B cell (primary cell): ENCODE measurements around the gene CHD9NB.

Source experiments
- EZH2 ChIP-seq: IDR thresholded peaks from 2 replicates; pipeline ENCODE4 v1.6.1; 2012; ENCODE audit warnings: borderline replicate concordance, low read depth, mild to moderate bottlenecking, moderate library complexity, low read length; ENCODE audit not compliant: insufficient read depth, poor library complexity, severe bottlenecking
- TF ChIP-seq, protein P1 (sequence below): fragments of 200-600 bp; IDR thresholded peaks from one replicate; pipeline ENCODE4 v1.8.0; 2022; ENCODE audit warnings: antibody characterized with exemption, mild to moderate bottlenecking

DNA sequence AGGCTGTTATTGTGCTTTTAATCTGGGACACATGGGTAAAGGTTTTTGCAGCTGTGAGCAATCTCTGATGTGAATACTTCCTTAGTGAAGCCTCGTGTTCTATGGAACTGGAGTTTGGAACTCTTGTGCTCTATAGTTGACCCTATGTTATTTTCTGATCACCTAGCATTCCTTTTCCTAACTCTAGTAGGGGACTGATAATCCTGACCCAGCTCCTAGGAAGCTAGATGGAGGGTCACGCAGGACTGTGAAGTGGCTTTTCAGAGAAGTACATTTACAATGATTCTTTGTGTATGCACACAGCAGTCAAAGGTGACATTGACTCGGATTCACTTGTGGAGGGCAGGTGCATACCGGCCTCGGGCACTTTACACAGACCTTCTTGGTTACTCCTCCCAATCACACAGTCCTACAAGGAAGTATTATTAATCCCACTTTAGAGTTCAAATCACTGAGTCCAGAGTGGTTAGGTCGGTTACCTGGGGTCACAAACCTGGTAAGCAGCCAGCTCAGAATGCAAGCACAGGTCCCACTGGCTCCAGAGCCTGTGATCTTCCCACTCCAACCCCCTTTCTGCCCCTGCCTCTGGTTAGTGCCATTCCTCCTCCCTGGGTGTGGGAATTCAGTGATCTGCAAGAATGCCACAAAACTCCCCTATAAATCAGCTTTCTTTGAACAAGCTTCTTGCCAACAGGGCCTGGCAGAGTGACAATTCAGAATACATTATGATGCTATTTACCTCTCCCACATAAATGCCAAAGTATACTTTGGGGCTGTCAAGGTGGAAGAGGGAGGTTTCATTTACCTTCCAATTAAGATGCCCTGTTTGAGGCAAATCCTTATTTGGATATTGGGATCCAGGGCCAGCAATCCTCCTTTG is 7.1 kb downstream of the CHD9NB start:
- TF ChIP-seq, protein P1, sequence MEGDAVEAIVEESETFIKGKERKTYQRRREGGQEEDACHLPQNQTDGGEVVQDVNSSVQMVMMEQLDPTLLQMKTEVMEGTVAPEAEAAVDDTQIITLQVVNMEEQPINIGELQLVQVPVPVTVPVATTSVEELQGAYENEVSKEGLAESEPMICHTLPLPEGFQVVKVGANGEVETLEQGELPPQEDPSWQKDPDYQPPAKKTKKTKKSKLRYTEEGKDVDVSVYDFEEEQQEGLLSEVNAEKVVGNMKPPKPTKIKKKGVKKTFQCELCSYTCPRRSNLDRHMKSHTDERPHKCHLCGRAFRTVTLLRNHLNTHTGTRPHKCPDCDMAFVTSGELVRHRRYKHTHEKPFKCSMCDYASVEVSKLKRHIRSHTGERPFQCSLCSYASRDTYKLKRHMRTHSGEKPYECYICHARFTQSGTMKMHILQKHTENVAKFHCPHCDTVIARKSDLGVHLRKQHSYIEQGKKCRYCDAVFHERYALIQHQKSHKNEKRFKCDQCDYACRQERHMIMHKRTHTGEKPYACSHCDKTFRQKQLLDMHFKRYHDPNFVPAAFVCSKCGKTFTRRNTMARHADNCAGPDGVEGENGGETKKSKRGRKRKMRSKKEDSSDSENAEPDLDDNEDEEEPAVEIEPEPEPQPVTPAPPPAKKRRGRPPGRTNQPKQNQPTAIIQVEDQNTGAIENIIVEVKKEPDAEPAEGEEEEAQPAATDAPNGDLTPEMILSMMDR = no peak
- no peak for TF ChIP-seq EZH2
